Measurements from ENCODE around the gene ARHGAP10.

The ARHGAP10 gene

GRCh38 chr4:147733716-147734344 lies 1.9 kb downstream of the ARHGAP10 start:
- DNase-seq = no peak

GRCh38 chr4:147734496-147734895 lies 2.6 kb downstream of the ARHGAP10 start:
- no peak for DNase-seq

DNA sequence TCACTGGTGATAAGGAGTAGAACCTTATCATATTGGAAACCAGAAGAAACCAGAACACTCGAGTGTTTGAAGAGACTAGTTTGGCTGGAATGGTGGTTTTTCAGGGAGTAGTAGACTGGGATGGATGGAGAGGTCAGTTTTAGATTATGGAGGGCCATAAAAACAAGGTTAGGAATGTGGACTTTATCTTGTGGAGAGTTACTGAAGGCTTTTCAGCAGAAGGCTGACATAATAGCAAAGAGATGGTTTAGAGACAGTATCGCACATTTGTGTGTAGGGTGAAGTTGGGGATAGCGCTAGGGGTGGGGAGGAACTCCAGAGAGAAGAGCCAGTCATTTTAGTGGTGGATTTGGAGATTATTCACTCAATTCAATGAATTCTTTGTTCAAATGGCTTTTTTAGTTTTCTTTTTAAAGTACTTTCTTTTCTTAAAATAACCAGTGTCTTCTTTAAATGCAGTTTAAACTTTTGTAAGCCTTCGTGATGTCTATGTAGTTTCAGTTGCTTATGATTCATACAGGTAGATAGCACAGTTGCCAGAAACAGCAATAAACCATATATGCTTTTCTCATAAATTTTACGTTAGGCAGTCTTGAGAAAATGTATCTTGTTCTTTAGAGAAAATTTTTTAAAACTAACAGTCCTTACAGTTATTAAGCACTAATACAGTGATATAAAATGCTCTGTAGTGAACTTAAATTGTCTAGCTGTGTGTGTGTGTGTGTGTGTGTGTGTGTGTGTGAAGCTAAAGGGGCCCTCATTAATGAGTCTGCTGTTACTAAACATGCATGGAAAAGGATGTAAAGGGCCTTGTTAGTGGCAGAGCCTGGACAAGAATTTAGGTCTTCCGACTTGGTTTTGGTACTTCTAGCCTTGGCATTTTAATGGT lies 3.8 kb downstream of the ARHGAP10 start:
- DNase-seq = no peak

DNA sequence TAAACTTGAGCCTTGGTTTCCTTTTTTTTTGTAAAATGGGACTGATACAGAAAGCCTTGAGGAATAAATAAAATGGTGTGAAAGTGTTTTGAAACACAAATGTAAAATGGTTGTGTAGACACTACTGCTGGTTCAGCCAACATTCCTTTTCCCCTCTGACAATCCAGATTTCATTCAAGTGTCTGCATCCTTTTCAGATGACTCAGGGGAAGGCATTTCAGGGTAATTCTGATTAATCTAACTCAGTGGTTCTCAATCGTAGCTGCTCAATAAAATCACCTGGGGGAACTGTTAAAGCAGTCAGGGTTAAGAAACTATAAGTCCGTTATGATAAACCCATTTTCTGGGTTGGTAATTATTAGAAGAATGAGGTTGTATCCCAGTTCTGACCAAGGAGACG lies 4.6 kb downstream of the ARHGAP10 start:
- DNase-seq = no peak

GRCh38 chr4:147737623-147738022 lies 5.7 kb downstream of the ARHGAP10 start:
- no peak for DNase-seq

DNA sequence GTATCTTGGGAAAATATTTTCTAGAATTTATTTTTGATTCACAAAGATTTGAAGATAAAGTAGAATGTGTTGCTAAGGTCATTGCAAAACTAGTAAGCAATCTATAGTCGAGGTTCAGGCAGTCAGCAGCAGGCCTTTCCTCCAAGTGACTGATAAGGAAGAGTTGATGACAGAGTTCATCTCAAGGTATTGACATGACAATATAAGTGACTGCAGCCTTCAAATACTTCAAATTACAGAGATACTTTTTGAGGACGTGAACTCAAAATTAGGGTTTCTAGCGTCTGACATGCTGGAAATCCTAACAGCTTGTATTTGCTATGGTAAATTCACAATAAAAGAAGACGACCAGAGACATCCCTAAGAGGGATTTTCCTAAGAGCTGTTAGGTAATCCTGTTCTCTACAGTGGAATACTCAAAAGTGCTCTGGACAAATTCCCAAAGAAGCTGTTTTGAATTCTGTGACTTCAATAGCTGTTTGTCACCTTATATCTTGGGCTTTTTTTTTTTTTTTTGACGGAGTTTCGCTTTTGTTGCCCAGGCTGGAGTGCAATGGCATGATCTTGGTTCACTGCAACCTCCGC lies 7.4 kb downstream of the ARHGAP10 start:
- DNase-seq = no peak

- no peak for DNase-seq
Measured at GRCh38 chr4:147740176-147740575, 8.3 kb downstream of the ARHGAP10 start.

- no peak for DNase-seq
Measured at GRCh38 chr4:147741190-147741788, 9.4 kb downstream of the ARHGAP10 start.

- DNase-seq = no peak
Measured at GRCh38 chr4:147747787-147748454, 16.0 kb downstream of the ARHGAP10 start.

- no peak for DNase-seq
Measured at GRCh38 chr4:147749811-147750321, 18.0 kb downstream of the ARHGAP10 start.

DNA sequence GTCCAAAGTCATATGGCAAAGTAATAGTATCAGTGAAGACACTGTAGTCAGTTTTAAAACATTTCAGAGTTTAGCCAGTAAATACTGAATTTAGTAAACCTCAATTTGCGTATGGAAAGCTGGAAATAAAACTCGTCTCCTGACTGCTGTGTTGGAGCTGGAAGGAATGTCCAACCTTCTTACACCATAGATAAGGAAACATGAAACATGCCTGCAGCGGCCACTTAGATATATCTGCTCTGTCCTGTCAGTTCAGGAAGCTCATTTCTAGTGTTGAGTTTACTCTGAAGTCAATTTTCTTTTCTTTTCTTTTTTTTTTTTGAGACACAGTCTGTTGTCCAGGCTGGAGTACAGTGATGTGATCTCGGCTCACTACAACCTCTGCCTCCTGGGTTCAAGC lies 21.2 kb downstream of the ARHGAP10 start:
- DNase-seq = no peak

DNA sequence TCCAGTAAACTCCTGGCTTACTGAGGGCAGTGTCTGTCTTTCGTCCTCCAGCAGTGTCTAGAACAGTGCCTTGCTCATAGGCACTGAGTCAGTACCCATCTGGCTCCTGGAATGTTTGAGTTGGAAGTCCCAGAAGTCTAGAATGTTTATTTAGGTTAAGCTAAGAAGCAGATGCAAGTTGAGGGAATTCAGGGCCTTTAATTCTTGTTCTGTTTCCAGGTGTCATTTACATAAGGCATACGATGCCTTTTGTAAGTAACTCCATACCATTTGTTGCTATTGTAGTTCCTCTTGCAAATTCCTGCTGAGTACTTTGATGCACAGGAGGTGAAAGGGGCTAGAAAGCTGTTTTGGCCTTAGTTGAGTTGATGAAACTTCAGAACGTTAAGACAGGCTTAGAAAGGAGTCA lies 22.2 kb downstream of the ARHGAP10 start:
- no peak for DNase-seq

DNA sequence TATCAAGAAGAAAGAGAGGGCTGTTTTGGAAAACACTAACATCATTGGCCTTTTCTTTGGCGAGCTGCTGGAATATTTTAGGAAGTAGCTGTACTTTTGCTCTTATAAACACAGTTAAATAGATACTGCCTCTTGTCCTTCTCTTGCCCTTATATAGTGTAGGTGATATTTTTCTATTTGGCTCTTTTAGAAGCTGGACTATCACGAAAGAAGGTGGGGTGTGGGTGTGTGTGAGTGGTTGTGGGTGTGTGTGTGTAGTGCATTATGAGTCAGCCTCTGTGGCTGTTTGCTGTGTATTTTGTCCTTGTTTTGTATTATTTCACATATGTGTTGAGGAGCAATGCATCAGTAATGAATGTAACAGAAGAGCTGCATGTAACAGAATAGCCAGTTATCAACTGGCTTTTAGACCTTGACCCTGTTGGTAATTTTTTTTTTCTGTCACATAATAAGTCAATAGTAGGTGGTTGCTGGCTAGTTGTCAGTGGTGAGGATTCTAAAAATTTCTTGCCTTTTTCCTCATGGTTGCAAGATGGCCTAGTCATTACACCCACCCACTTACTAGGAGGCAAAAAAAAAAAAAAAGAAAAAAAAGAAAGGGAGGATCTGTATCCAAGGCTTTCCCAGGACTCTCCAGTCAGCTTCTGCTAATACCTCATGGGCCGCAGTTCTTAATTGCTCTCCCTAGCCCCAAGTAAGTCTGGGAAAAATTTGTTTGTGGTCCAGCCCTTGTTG lies 23.8 kb downstream of the ARHGAP10 start:
- DNase-seq = no peak

GRCh38 chr4:147756417-147756816 lies 24.5 kb downstream of the ARHGAP10 start:
- no peak for DNase-seq

DNA sequence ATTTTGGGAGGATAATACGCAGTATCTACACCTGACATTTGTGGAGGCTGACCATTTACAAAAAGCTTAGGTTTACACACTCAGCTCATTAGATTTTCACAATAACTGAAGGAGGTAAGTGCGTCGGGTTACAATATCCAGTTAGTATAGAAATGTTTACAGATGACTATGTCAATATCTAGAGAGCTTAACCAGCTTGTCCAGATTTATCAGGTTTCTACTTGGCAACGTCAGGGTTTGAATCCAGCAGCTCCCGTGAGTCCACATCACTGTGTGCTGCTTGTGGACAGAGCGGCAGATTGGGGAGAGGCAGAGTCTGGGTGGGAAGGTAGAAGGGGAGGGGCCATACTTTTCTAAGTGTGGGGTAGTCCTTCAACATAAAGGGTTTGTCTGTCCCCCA lies 28.3 kb downstream of the ARHGAP10 start:
- no peak for DNase-seq

GRCh38 chr4:147760695-147761094 lies 28.8 kb downstream of the ARHGAP10 start:
- no peak for DNase-seq

DNA sequence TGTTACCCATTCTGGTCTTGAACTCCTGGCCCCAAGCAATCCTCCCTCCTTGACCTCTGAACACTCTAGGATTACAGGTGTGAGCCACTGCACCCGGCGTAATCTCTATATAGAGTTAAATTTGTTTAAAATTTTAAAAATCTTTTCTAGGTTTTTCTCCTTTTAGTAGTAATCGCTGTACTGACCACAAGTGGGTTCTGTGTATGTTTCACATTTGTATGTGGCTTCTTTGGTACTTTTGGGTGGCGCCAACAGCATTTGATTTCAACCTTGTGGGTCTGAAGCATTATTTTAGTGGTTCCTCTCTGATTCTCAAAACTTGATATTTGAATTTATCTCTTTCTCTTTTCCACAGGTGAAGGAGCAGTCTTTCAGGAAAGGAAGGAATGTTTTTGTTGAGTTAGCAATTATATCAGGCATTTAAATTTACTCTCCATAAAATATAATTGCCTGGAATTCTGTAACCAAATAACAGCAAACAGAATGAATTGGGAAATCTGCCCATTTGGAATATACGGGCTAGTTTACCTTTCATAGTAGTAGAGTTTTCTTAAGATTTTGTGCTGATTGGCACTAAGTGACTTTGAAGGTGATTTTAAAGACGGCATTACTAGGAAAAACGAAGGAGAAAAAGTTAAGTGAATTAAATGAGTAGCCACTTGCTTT lies 29.5 kb downstream of the ARHGAP10 start:
- DNase-seq = no peak

- DNase-seq = no peak
Measured at GRCh38 chr4:147764337-147764736, 32.4 kb downstream of the ARHGAP10 start.

DNA sequence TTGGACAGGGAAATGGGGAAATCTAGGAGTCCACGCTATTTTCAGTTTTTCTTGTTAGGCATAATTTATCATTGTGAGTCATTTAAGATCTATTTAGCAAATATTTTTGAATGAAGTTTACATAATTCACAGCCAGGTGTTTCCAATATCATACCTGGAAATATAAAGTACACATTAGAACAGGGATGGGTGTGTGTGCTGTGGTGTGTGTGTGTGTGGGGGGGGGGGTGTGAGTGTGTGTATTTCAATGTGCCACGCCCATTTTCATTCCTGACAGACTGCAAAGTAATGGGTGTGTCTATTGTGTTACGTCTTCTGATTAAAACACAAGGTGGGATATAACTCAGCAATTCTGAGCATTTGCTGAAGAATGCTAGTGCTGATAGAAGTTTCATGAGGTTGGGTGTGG lies 33.2 kb downstream of the ARHGAP10 start:
- no peak for DNase-seq

DNA sequence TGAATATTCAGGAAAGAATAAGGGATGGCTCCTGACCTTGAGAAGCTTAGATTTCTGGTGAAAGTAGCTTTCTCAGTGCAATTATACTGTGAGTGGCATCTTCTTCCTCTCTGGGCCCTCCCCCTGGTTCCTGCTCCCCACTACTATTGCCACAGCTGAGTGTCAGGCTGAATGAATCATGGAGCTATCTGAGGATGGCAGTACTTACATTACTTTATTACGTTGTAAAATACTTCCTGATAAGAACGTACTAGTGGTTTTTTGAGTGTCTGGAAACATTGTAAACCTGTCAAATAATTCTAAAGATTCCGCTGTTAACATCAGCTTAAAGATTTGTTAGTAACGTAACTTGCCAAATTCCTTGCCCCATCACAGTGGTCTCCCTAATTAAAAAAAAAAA lies 36.2 kb downstream of the ARHGAP10 start:
- DNase-seq = no peak

DNA sequence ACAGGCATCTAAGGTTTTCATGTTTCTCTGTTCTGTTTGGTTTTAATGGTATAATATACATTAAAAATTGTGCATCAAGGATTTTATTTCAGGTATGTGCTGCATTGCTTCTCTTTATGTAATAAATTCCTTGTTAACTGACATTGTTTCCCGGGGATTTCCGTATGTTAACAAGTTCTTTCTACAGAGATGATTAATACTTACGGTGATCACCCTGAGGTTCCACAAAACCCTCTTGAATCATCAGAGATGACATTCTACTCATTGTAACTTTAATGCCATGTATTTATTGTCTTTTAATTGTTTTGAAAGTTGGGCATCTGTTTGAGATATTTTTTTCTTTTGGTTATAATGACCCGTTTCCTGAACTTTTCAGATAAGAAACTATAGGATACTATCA lies 37.5 kb downstream of the ARHGAP10 start:
- no peak for DNase-seq

DNA sequence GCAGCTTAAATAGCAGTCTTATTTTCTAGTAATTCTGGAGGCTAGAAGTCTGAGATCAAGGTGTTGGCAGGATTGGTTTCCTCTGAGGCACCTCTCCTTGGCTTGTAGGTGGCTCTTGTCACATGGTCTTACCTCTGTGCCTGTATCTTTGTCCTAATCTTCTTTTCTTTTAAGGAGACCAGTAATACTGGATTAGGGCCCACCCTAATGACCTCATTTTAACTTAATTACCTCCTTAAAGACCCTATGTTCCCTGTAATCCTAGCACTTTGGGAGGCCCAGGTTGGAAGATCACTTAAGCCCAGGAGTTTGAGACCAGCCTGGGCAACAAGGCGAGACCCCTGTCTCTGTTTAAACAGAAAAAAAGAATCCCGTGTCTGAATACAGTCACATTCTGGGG lies 38.9 kb downstream of the ARHGAP10 start:
- no peak for DNase-seq
